ENCODE results near the gene ZBTB7C.

DNA sequence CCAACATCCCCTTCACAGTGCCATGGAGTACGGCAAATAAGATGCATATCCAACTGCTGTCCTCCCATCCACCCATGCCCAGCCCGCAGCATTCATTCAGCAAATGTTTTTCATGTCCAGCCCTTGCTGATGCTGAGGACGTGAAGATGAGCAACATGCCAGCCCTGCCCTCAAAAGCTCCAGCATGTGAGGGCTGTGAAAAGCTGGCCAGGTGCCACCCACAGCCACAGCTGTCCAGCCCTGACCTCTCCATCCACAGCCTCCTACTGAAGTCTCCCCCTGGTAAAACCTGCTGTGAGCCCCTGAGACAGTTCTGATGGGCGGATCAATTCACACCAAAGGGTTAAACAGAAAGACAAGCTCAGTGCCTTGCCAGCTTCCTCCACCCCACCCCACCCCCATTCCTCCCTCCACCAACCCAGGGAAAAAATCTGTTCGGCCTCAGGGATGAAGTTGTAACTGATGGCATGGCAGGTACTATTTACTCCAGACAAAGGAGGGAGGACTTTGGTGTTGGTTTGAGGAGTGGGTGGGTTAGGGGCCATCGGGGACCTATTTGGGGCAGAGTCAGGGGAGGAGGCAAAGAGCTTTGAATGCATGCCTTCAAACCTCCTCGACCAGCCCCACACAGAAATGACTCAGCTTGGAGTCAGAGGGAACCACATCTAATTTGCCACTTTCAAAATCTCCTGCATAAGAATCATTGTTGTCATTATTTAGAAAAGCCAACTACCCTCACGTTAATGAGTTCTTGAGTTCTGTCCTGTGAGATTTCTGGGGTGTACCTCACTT, 4.3 kb downstream of the ZBTB7C start:
- TF ChIP-seq, protein P1, sequence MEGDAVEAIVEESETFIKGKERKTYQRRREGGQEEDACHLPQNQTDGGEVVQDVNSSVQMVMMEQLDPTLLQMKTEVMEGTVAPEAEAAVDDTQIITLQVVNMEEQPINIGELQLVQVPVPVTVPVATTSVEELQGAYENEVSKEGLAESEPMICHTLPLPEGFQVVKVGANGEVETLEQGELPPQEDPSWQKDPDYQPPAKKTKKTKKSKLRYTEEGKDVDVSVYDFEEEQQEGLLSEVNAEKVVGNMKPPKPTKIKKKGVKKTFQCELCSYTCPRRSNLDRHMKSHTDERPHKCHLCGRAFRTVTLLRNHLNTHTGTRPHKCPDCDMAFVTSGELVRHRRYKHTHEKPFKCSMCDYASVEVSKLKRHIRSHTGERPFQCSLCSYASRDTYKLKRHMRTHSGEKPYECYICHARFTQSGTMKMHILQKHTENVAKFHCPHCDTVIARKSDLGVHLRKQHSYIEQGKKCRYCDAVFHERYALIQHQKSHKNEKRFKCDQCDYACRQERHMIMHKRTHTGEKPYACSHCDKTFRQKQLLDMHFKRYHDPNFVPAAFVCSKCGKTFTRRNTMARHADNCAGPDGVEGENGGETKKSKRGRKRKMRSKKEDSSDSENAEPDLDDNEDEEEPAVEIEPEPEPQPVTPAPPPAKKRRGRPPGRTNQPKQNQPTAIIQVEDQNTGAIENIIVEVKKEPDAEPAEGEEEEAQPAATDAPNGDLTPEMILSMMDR (IDR thresholded peaks at IDR 0.05) = no peak
- TF ChIP-seq EZH2phosphoT487 (IDR thresholded peaks at IDR 0.05) = no peak
